ENCODE measurements around the gene GPC3.

DNA sequence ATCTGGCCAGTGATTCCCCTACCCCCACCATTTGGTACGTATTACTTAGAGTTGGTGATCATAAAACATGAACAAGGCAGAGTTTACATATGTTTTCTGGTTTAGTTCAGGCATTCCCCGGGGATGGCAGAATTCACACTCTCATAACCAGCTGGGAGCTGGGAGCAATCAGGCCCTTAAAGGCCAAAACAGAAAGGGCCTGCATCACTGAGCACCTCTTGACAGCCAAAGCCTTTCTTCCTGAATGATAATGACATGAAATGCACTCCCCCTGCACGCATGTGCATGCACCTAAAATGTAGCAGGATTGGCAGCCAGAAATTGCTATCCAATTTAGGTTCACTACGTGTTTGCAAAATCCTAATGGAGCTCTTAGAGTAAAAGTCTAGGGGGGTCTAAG is 235.4 kb downstream of the GPC3 start:
- TF ChIP-seq, protein P1, sequence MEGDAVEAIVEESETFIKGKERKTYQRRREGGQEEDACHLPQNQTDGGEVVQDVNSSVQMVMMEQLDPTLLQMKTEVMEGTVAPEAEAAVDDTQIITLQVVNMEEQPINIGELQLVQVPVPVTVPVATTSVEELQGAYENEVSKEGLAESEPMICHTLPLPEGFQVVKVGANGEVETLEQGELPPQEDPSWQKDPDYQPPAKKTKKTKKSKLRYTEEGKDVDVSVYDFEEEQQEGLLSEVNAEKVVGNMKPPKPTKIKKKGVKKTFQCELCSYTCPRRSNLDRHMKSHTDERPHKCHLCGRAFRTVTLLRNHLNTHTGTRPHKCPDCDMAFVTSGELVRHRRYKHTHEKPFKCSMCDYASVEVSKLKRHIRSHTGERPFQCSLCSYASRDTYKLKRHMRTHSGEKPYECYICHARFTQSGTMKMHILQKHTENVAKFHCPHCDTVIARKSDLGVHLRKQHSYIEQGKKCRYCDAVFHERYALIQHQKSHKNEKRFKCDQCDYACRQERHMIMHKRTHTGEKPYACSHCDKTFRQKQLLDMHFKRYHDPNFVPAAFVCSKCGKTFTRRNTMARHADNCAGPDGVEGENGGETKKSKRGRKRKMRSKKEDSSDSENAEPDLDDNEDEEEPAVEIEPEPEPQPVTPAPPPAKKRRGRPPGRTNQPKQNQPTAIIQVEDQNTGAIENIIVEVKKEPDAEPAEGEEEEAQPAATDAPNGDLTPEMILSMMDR (IDR thresholded peaks at IDR 0.05): no peak
- TF ChIP-seq POLR2A (IDR thresholded peaks at IDR 0.05): no peak
